Left colon (tissue), 2 donors: ENCODE data around the gene NOTCH2NLA. TPM values are rescaled to one million over a fixed set of nuclear protein-coding genes. Genes with fewer than 3 reads are reported as not detected.
"Not testable (repeated sequence)": the region's sequence is repeated elsewhere in the genome, so short reads cannot be mapped to it uniquely, and the experiment has no call there.

ENCODE experiments used
- ATAC-seq: fragments of 200-7000 bp; cut with Tn5 transposase; one replicate; pipeline ENCODE4 v1.9.1; 2020; ENCODE audit warnings: mild to moderate bottlenecking, moderate library complexity
- DNase-seq, 2 donors: peaks; one replicate each; pipeline ENCODE4 v3.0.0-alpha.2; 2020
- intact Hi-C, 2 donors: fragments of 100-400 bp; cut with DNase I in 1 of 2; cut with micrococcal nuclease in 1 of 2; formaldehyde crosslinking; loops; one replicate each; pipeline versions ENCODE4 v1.11.2 to v1.14.0; 2022; cut with DNase I, micrococcal nuclease
- total RNA-seq, 2 donors: library from RNA; stranded (reverse); fragmentation: NEBNext Ultra II Directional; extraction: Animal tissue kit (Norgen Biotek cat#: 25700); gene quantifications; one replicate each; pipeline ENCODE4 v1.2.1, GENCODE V29; 2021
- donor health status: DM: no; HTN: no; CAD: no.
- donor health status: DM: yes; HTN: yes; CAD: no.

The NOTCH2NLA gene
- total RNA-seq, 2 donors from 2014 or later, result 32.4 to 36.1 TPM

DNA sequence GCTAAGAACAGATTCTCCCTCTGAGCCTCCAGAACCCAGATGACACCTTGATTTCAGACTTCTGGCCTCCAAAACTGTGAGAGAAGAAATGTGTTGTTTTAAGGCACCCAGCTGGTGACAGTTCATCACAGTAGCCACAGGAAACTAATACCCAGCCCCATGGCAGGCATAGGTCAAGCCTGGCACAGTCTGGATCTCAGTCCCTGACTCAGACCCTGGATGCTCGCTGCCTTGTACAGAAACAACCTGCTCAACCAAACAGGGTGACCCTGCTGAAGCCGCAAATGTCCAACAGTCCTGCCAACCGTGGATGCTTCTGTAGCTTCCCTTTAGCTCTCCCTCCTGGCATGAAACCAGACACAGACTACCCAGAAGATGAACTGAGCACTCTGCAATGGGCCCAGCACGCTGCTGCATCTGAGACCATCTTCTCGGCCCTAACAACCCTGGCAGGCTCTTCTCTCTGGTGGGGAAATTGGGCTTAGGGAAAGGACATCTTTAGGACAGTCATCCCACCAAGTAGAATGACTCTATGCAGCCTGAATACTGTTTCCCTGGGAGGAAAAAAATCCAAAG, 7.3 kb upstream of the NOTCH2NLA start:
- DNase-seq, ATAC-seq, intact Hi-C loops: not testable (repeated sequence)

DNA sequence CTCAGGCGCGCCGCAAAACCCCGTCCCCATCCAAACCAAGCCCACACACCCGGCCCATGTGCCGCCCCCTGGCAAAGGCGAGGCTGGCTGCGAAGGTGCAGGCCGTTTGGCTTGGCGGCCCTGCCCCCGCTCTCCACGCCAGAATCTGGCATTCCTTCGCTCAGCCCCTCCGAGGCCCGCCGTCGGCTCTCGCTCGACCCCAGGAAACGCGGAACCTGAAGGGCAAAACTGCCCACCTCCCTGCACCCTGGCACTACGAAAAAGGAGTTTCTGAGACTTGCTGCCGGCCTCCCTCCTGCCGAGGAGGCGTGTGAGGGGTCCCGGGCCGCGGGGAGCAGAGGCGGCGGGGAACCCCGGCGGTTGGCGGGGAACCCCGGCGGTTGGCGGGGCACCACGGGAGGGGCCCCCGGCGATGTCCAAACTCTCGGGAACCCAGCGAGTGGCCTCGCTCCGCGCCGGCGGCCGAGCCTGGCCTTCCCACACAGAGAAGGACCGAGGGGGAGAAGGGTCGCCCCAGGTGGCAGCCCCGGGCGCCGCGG, 608 bp downstream of the NOTCH2NLA start:
- intact Hi-C loops, result not testable (repeated sequence)
- ATAC-seq, result peak; percentile 42
- DNase-seq, result peak; percentile 15 to 24

DNA sequence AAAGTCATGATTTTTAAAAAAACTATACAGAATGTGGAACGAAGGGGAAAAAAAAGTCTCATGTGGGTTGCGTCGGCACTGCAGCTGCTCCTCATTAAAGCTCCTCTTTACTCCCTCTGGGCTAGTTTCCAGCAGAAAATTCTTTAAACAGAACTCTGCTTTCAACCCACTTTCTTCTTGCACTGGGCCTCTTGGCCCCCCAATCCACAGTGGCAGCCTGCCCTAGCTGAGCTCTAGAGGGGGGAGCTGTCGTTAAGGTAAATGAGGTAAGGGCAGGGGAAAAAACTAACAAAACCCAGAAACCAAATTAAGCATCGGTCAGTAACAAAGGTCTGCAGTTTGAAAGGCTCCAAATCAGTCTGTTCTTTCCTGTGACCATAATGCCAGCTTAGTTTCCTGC, 54.3 kb downstream of the NOTCH2NLA start:
- intact Hi-C loops, ATAC-seq: not testable (repeated sequence)
- peak in 1 of 2 donors; percentile 9 for DNase-seq

DNA sequence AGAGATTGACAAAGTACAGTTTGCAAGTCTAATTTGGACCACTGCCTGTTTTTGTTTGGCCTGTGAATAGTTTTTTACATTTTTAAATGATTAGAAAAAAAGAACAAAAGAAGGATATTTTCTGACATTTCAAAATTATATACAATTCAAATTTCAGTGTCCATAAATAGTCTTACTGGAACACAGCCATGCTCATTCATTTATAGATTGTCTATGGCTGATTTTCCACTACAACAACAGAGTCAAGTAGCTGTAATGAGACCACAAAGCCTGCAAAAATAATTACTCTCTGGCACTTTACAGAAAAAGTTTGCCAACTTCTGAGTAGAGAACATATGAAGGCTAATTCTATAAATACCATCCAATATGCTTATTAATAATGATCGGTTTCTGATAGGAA, 61.1 kb downstream of the NOTCH2NLA start:
- DNase-seq, intact Hi-C loops, ATAC-seq: not testable (repeated sequence)

DNA sequence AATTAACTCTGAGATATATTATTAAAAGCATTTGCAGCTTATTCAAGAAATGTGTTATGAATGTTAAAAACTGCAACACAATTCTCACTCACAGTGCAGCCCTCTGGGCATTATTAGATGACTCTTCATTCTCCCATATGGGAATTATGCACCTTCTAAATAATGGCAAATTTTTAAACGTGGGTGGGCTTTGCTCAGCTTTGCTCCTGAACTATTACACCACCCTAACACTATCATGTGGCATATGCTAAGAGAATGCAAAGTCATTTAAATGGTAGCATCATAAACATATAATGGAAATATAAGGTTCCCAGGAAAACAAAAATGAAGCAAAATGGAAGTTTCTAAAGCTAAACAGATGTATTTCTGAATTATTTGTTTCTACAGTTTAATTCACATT, 61.5 kb downstream of the NOTCH2NLA start:
- DNase-seq, intact Hi-C loops, ATAC-seq: not testable (repeated sequence)

DNA sequence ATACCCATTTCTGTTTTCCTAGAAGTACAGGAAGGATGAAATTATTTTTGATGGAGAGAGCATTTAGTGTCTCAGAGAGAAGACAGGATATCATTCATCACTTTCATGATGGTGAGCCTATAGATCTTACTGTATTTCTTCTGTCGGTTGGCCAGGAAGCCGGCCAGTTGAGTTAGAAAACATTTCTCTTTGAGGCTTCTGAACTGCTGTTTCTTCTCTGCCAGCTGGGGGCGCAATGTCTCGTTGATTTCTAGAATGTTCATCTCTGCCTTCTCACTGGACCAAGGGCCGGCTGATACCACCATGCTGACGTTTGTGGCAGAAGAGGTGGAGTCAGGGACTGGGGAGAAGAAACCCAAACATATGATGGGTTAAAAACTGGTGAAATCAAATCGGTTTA, 84.4 kb downstream of the NOTCH2NLA start, which contains the start of gene NBPF10:
Gene NBPF10, minus strand, starts transcription at position 340 of the 400 bp plus-strand sequence. Its CDS starts 35 bp downstream, at position 305.
- ATAC-seq, DNase-seq, intact Hi-C loops: not testable (repeated sequence)

Other genes starting within 250 kb of the NOTCH2NLA start
- gene TXNIP, start 232.4 kb downstream of the NOTCH2NLA start, total RNA-seq, result 100 to 1,000 TPM; 550 to 720 TPM
- not detected for gene HJV, start 207.3 kb downstream of the NOTCH2NLA start, total RNA-seq
- 1 to 10 TPM; 2.2 to 2.4 TPM for gene NBPF10, start 84.2 kb downstream of the NOTCH2NLA start, total RNA-seq